SK-N-SH treated with all-trans-retinoic acid at 6 μM for 48 hours (cell line): ENCODE measurements around the gene MLIP.
"Not testable (repeated sequence)": the region's sequence is repeated elsewhere in the genome, so short reads cannot be mapped to it uniquely, and the experiment has no call there.

ENCODE experiments used
- ATAC-seq: fragments of 200-7000 bp; cut with Tn5 transposase; 3 replicates; pipeline ENCODE4 v1.9.1; 2020; ENCODE audit warnings: mild to moderate bottlenecking, moderate library complexity
- ARNTL ChIP-seq: fragments of 450-650 bp; formaldehyde crosslinking; IDR thresholded peaks from 2 replicates; pipeline ENCODE4 v1.5.0; 2020; ENCODE audit warnings: low read depth, mild to moderate bottlenecking, moderate library complexity, borderline replicate concordance
- BACH2 ChIP-seq: fragments of 250-450 bp; sonication (Bioruptor Pico); IDR thresholded peaks from 2 replicates; pipeline ENCODE4 v1.9.0; 2021; ENCODE audit warnings: mild to moderate bottlenecking, borderline replicate concordance
- CSDC2 ChIP-seq: fragments of 250-450 bp; sonication (Bioruptor Pico); IDR thresholded peaks from 2 replicates; pipeline ENCODE4 v1.5.0; 2020; ENCODE audit warnings: mild to moderate bottlenecking, moderate library complexity
- CSRNP3 ChIP-seq: fragments of 250-450 bp; sonication (Bioruptor Pico); IDR thresholded peaks from 2 replicates; pipeline ENCODE4 v1.5.1; 2021; ENCODE audit warnings: mild to moderate bottlenecking, moderate library complexity
- ESRRG ChIP-seq: fragments of 250-450 bp; sonication (Bioruptor Pico); IDR thresholded peaks from 2 replicates; pipeline ENCODE4 v1.6.1; 2021; ENCODE audit warnings: mild to moderate bottlenecking
- GLIS3 ChIP-seq: fragments of 250-450 bp; sonication (Bioruptor Pico); IDR thresholded peaks from 2 replicates; pipeline ENCODE4 v1.5.0; 2020; ENCODE audit warnings: mild to moderate bottlenecking, moderate library complexity
- ISL1 ChIP-seq: fragments of 250-450 bp; sonication (Bioruptor Pico); IDR thresholded peaks from 2 replicates; pipeline ENCODE4 v2.1.2; 2022; ENCODE audit warnings: mild to moderate bottlenecking, moderate library complexity
- OSR1 ChIP-seq: fragments of 250-450 bp; sonication (Bioruptor Pico); IDR thresholded peaks from 2 replicates; pipeline ENCODE4 v1.8.0; 2022; ENCODE audit warnings: moderate library complexity, mild to moderate bottlenecking, inconsistent platforms
- PATZ1 ChIP-seq: fragments of 250-450 bp; sonication (Bioruptor Pico); IDR thresholded peaks from 2 replicates; pipeline ENCODE4 v1.8.0; 2020; ENCODE audit warnings: mild to moderate bottlenecking, moderate library complexity, borderline replicate concordance
- PPARA ChIP-seq: fragments of 250-450 bp; sonication (Bioruptor Pico); IDR thresholded peaks from 2 replicates; pipeline ENCODE4 v1.5.0; 2020; ENCODE audit warnings: mild to moderate bottlenecking, borderline replicate concordance
- RARB ChIP-seq: fragments of 250-450 bp; sonication (Bioruptor Pico); IDR thresholded peaks from 2 replicates; pipeline ENCODE4 v1.8.0; 2021; ENCODE audit warnings: mild to moderate bottlenecking, moderate library complexity
- SNAI2 ChIP-seq: fragments of 250-450 bp; sonication (Bioruptor Pico); IDR thresholded peaks from 2 replicates; pipeline ENCODE4 v1.5.0; 2020; ENCODE audit warnings: mild to moderate bottlenecking, moderate library complexity
- TCF4 ChIP-seq: fragments of 250-450 bp; sonication (Bioruptor Pico); IDR thresholded peaks from 2 replicates; pipeline ENCODE4 v1.8.0; 2021; ENCODE audit warnings: mild to moderate bottlenecking, moderate library complexity, borderline replicate concordance
- TOX ChIP-seq: fragments of 250-450 bp; sonication (Bioruptor Pico); IDR thresholded peaks from 2 replicates; pipeline ENCODE4 v1.8.0; 2021; ENCODE audit warnings: mild to moderate bottlenecking, moderate library complexity, borderline replicate concordance
- TSHZ2 ChIP-seq: fragments of 250-450 bp; sonication (Bioruptor Pico); IDR thresholded peaks from 2 replicates; pipeline ENCODE4 v1.5.0; 2020; ENCODE audit warnings: mild to moderate bottlenecking, moderate library complexity
- ZFP3 ChIP-seq: fragments of 250-450 bp; sonication (Bioruptor Pico); IDR thresholded peaks from 2 replicates; pipeline ENCODE4 v1.5.0; 2020; ENCODE audit warnings: mild to moderate bottlenecking, moderate library complexity
- ZNF565 ChIP-seq: fragments of 450-650 bp; formaldehyde crosslinking; conservative IDR thresholded peaks from 2 replicates; pipeline ENCODE4 v1.5.0; 2020; ENCODE audit warnings: low read depth, mild to moderate bottlenecking, moderate library complexity
- ZNF70 ChIP-seq: fragments of 450-650 bp; formaldehyde crosslinking; IDR thresholded peaks from 2 replicates; pipeline ENCODE4 v1.5.0; 2020; ENCODE audit warnings: mild to moderate bottlenecking, moderate library complexity
- ZNF8 ChIP-seq: fragments of 450-650 bp; formaldehyde crosslinking; IDR thresholded peaks from 2 replicates; pipeline ENCODE4 v1.5.0; 2020; ENCODE audit warnings: mild to moderate bottlenecking, moderate library complexity

The MLIP gene

GRCh38 chr6:54206510-54206909 is 95.3 kb downstream of the MLIP start (continued):
- no peak for TF ChIP-seq TCF4 (CRISPR knock-in tag)
- no peak for TF ChIP-seq ZFP3 (CRISPR knock-in tag)
- no peak for TF ChIP-seq GLIS3
- no peak for TF ChIP-seq ZNF70 (CRISPR knock-in tag)
- no peak for TF ChIP-seq OSR1 (CRISPR knock-in tag)
- TF ChIP-seq SNAI2 (CRISPR knock-in tag): no peak

- not testable (repeated sequence) for ATAC-seq
Observed at GRCh38 chr6:54209983-54210382, 98.7 kb downstream of the MLIP start.

DNA sequence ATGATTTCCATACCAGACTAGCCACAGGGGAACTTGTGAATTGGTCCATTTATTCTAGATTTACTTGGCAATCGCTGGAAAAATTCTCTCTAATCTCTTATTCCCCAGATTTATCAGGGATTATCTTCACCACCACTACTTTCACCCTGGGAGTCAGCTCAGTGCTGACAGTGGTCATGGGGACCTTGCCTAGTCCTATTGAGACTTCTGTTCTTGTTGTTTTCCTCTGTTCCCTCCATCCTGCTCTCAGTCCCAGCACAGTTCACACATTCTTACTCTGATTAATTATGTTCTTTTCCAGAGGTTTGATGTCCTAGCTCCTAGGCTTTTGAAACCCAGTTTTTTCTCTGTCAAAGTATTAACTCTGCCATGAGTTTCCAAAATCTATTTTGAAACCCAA is 103.0 kb downstream of the MLIP start:
- no peak for ATAC-seq
- TF ChIP-seq RARB (CRISPR knock-in tag) (no peak), ZNF565 (CRISPR knock-in tag) (no peak), PATZ1 (CRISPR knock-in tag) (no peak), OSR1 (CRISPR knock-in tag) (no peak), CSDC2 (CRISPR knock-in tag) (no peak), TSHZ2 (CRISPR knock-in tag) (no peak), ESRRG (CRISPR knock-in tag) (no peak), ARNTL (CRISPR knock-in tag) (no peak), ZNF8 (CRISPR knock-in tag) (no peak), PPARA (CRISPR knock-in tag) (no peak), TCF4 (CRISPR knock-in tag) (no peak), BACH2 (no peak), GLIS3 (no peak)

DNA sequence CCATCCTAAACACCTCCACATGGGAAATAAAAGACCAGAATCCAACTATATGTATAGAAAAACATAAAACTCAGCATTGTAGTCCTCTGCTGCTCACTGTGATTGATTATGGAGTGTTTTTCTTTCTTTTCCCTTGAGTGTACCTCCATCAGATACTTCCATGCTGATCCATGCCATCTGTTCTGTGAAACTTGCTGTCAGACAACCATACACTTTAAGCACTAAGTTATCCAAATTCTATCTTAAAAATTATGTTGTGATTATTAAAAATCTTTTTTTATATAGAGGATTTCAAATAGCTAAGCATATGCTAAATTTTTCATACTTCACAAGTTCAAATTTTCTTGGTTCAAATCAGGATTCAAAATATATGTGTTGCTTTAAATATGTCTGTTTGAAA is 105.1 kb downstream of the MLIP start:
- TF ChIP-seq CSRNP3 (CRISPR knock-in tag) (no peak), ISL1 (CRISPR knock-in tag) (no peak), PATZ1 (CRISPR knock-in tag) (no peak), ZNF8 (CRISPR knock-in tag) (no peak), CSDC2 (CRISPR knock-in tag) (no peak), ZNF70 (CRISPR knock-in tag) (no peak), TOX (CRISPR knock-in tag) (no peak), GLIS3 (no peak), TSHZ2 (CRISPR knock-in tag) (no peak), ZFP3 (CRISPR knock-in tag) (no peak), ZNF565 (CRISPR knock-in tag) (no peak), PPARA (CRISPR knock-in tag) (no peak), OSR1 (CRISPR knock-in tag) (no peak), TCF4 (CRISPR knock-in tag) (no peak)
- ATAC-seq: no peak
